ENCODE measurements around the gene TRAK2.

The TRAK2 gene

DNA sequence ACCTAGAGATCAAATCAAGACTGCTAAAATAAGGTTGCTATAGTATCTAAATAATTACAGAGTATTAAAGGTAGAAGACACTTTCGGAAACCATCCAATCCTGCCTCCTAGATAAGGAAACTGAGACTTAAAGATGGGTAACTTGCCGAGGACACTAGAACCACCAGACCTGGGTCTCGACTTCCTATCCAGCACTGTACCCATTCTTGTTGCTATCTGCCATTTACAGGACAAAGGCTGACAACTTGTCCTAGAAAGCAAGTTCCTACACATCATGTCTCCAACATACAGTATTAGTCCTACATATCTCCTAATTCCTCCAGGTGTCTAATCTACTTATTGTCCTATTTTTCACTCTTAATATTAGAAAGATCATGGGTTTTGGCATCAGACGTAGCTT, 37.7 kb downstream of the TRAK2 start:
- DNase-seq (ENCODE audit: low read depth) = no peak

GRCh38 chr2:201413143-201413542, 38.1 kb downstream of the TRAK2 start:
- no peak for DNase-seq (ENCODE audit: low read depth)
- TF ChIP-seq, protein P1, sequence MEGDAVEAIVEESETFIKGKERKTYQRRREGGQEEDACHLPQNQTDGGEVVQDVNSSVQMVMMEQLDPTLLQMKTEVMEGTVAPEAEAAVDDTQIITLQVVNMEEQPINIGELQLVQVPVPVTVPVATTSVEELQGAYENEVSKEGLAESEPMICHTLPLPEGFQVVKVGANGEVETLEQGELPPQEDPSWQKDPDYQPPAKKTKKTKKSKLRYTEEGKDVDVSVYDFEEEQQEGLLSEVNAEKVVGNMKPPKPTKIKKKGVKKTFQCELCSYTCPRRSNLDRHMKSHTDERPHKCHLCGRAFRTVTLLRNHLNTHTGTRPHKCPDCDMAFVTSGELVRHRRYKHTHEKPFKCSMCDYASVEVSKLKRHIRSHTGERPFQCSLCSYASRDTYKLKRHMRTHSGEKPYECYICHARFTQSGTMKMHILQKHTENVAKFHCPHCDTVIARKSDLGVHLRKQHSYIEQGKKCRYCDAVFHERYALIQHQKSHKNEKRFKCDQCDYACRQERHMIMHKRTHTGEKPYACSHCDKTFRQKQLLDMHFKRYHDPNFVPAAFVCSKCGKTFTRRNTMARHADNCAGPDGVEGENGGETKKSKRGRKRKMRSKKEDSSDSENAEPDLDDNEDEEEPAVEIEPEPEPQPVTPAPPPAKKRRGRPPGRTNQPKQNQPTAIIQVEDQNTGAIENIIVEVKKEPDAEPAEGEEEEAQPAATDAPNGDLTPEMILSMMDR (IDR thresholded peaks at IDR 0.05; ENCODE audit: low read depth, low read length, missing control alignments) = no peak
- H3K4me3 ChIP-seq (ENCODE audit: low read depth, low read length) = no peak overlapping the region

More for the DNA sequence above, 37.7 kb downstream of the TRAK2 start:
- TF ChIP-seq, protein P1 (IDR thresholded peaks at IDR 0.05; ENCODE audit: low read depth, low read length, missing control alignments) = no peak
- H3K4me3 ChIP-seq (ENCODE audit: low read depth, low read length) = no peak overlapping the region

DNA sequence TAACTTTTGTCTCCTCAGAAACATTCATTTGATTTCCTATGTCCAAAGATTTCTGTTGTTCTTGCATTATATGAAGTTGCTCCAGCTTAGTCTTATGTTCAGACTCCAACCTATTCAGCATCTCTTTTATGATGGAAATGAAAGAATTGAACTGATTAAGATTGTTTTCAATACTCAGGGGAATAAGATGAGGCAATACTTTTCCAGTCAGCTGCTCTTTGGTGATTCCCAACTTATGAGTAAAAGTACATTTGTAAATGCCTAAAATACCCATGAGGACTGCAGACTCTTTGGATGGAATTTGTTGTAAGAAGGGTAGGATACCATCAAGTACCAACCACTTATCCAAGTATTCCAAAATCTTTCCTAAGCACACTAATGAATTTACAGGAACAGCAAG, 39.8 kb downstream of the TRAK2 start:
- TF ChIP-seq, protein P1 (IDR thresholded peaks at IDR 0.05; ENCODE audit: low read depth, low read length, missing control alignments) = no peak
- H3K4me3 ChIP-seq (ENCODE audit: low read depth, low read length) = no peak overlapping the region
- DNase-seq (ENCODE audit: low read depth) = no peak

GRCh38 chr2:201408931-201409330, 42.3 kb downstream of the TRAK2 start:
- TF ChIP-seq, protein P1 (IDR thresholded peaks at IDR 0.05; ENCODE audit: low read depth, low read length, missing control alignments) = no peak
- H3K4me3 ChIP-seq (ENCODE audit: low read depth, low read length) = no peak overlapping the region
- no peak for DNase-seq (ENCODE audit: low read depth)

- DNase-seq (ENCODE audit: low read depth) = no peak
- H3K4me3 ChIP-seq (ENCODE audit: low read depth, low read length) = no peak overlapping the region
- TF ChIP-seq, protein P1 (IDR thresholded peaks at IDR 0.05; ENCODE audit: low read depth, low read length, missing control alignments) = no peak
These were observed 44.0 kb downstream of the TRAK2 start for GRCh38 chr2:201407265-201407664.

DNA sequence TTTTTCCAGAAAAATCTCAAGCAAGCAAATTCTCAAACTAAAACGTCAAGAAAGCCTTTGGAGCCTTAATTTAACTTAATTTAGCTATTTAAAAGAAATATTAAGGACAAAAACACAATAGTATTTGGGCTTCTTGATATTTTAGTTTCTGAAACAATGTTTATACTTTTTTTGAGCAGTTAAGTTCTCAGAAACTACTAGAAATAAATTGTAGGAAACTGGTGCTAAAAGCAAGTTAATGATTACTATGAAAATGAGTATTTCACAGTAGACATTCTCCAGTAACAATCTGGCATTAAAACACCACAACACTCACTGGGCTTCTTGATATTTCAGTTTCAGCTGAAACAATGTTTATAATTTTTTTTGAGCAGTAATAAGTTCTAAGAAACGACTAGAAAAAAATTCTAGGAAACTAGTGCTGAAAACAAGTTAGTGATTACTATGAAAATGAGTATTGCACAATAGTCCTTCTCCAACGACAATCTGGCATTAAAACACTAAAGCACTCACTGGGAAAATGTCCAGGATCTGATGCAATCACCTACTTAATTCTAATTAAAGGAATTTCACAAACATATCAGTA, 45.1 kb downstream of the TRAK2 start:
- H3K4me3 ChIP-seq (ENCODE audit: low read depth, low read length) = no peak overlapping the region
- no peak for DNase-seq (ENCODE audit: low read depth)
- TF ChIP-seq, protein P1 (IDR thresholded peaks at IDR 0.05; ENCODE audit: low read depth, low read length, missing control alignments) = no peak

DNA sequence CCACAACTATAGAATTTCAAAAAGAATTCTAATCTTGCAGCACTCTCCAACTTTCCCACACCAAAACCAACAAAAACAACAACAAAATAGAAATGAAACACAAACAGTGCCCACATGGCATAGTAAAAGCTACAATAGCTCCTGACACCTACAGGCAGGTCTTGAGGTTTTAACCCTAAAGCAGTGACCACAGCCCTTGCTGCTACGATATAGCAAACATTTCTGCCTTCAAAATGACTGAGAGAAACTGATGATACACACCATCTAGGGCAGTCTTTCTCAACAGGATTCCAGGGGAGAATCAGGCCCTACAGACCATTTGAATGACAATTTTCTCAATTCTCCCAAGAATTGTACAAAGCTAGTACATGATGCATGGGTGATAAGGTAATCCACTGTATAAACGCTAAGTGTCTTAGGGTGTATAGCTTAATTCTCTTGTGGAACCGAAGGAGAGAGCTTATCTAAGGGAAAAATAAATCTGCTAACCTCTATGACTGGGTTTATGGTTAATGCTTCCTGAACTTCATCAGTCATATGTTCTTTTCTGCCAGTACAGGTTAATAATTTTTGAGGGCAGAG, 46.5 kb downstream of the TRAK2 start:
- TF ChIP-seq, protein P1 (IDR thresholded peaks at IDR 0.05; ENCODE audit: low read depth, low read length, missing control alignments) = no peak
- no peak for DNase-seq (ENCODE audit: low read depth)
- H3K4me3 ChIP-seq (ENCODE audit: low read depth, low read length) = no peak overlapping the region

Data from GM12864 (cell line).